Tibial nerve (tissue), 3 donors: ENCODE measurements around the gene SFXN1.
"Not testable (repeated sequence)": the region's sequence is repeated elsewhere in the genome, so short reads cannot be mapped to it uniquely, and the experiment has no call there.

Experiments used
- CTCF ChIP-seq, 5 experiments: fragments of 200-600 bp in 3 of 5; fragments of 450-650 bp in 2 of 5; sonication (generic) in 3 of 5; IDR thresholded peaks; one replicate each; pipeline ENCODE4 v1.5.1; 2016 to 2019; ENCODE audit warnings: antibody characterized with exemption in 5 of 5, mild to moderate bottlenecking in 3 of 5, moderate library complexity in 2 of 5
- POLR2A ChIP-seq, 2 donors: fragments of 450-650 bp; IDR thresholded peaks; one replicate each; pipeline ENCODE4 v1.6.1; 2017; ENCODE audit warnings: antibody characterized with exemption in 2 of 2, mild to moderate bottlenecking in 2 of 2, moderate library complexity in 2 of 2

- TF ChIP-seq CTCF, POLR2A (IDR thresholded peaks at IDR 0.05): not testable (repeated sequence)
Measured at GRCh38 chr5:175446378-175446777, 32.0 kb upstream of the SFXN1 start.
